ENCODE measurements around the gene CAPZB.

Gene CAPZB

GRCh38 chr1:19330449-19331135 lies 154.7 kb downstream of the CAPZB start:
- no peak overlapping the region for H3K4me3 ChIP-seq (ENCODE audit: low read length, poor library complexity, severe bottlenecking)
- no peaks in the 10 kb centered on the region for H3F3A ChIP-seq (ENCODE audit: low read depth)
- no peak overlapping the region for H2AFZ ChIP-seq (ENCODE audit: low read length)
- TF ChIP-seq EZH2phosphoT487 (IDR thresholded peaks at IDR 0.05; ENCODE audit: borderline replicate concordance) (no peak), CTCF (conservative IDR thresholded peaks at IDR 0.05; ENCODE audit: low read length) (no peak)
- H3K9ac ChIP-seq (ENCODE audit: low read depth, low read length, poor library complexity, severe bottlenecking): no peak overlapping the region
- H3K36me3 ChIP-seq (ENCODE audit: insufficient read depth, low read length): no peaks in the 10 kb centered on the region
- H3K9me2 ChIP-seq (replicated peaks; ENCODE audit: low read depth, low read length): no peaks in the 10 kb centered on the region
- no peaks in the 10 kb centered on the region for H3K27me3 ChIP-seq (ENCODE audit: insufficient read depth, low read length, poor library complexity, severe bottlenecking)
- no peaks in the 10 kb centered on the region for H3K79me2 ChIP-seq (ENCODE audit: insufficient read depth, low read length)
- no peaks in the 10 kb centered on the region for H3K9me3 ChIP-seq (ENCODE audit: insufficient read depth, low read depth, low read length)
- no peak overlapping the region for H3K4me2 ChIP-seq (ENCODE audit: low read depth, low read length, poor library complexity, severe bottlenecking)
- H4K20me1 ChIP-seq (ENCODE audit: insufficient read depth, low read length, poor library complexity, severe bottlenecking): no peaks in the 10 kb centered on the region
- H3K4me1 ChIP-seq (ENCODE audit: insufficient read depth, low read length, poor library complexity, severe bottlenecking): no peaks in the 10 kb centered on the region

- no peaks in the 10 kb centered on the region for H3F3A ChIP-seq (ENCODE audit: low read depth)
- no peak overlapping the region for H3K4me2 ChIP-seq (ENCODE audit: low read depth, low read length, poor library complexity, severe bottlenecking)
- H2AFZ ChIP-seq (ENCODE audit: low read length): no peak overlapping the region
- H4K20me1 ChIP-seq (ENCODE audit: insufficient read depth, low read length, poor library complexity, severe bottlenecking): no peaks in the 10 kb centered on the region
- no peak overlapping the region for H3K4me3 ChIP-seq (ENCODE audit: low read length, poor library complexity, severe bottlenecking)
- no peaks in the 10 kb centered on the region for H3K9me3 ChIP-seq (ENCODE audit: insufficient read depth, low read depth, low read length)
- H3K79me2 ChIP-seq (ENCODE audit: insufficient read depth, low read length): no peaks in the 10 kb centered on the region
- H3K9me2 ChIP-seq (replicated peaks; ENCODE audit: low read depth, low read length): no peaks in the 10 kb centered on the region
- no peak for TF ChIP-seq EZH2phosphoT487 (IDR thresholded peaks at IDR 0.05; ENCODE audit: borderline replicate concordance)
- no peak for TF ChIP-seq CTCF (conservative IDR thresholded peaks at IDR 0.05; ENCODE audit: low read length)
- no peak overlapping the region for H3K9ac ChIP-seq (ENCODE audit: low read depth, low read length, poor library complexity, severe bottlenecking)
- no peaks in the 10 kb centered on the region for H3K4me1 ChIP-seq (ENCODE audit: insufficient read depth, low read length, poor library complexity, severe bottlenecking)
- H3K27me3 ChIP-seq (ENCODE audit: insufficient read depth, low read length, poor library complexity, severe bottlenecking): no peaks in the 10 kb centered on the region
- H3K36me3 ChIP-seq (ENCODE audit: insufficient read depth, low read length): no peaks in the 10 kb centered on the region; the same call in 1 of the 2 replicates
These were observed 155.7 kb downstream of the CAPZB start for GRCh38 chr1:19329611-19330010.

DNA sequence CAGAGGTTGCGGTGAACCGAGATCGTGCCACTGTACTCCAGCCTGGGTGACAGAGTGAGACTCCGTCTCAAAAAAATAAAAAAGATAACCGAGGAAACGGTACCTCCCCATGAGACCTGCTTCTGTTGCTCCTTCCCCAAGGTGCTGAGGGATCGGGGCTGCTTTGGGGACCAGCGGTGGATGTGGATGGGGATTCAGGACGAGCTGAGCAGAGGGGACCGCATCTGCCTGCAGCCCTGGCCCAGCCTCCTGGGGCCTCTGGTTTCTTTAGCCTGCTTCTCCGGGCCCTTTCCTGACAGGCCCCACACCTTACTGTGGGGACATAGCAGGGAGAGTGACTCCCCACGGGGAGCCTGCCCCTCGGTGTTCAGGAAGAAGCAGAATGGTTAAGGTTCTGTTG lies 156.2 kb downstream of the CAPZB start:
- TF ChIP-seq EZH2phosphoT487 (IDR thresholded peaks at IDR 0.05; ENCODE audit: borderline replicate concordance) (no peak), CTCF (conservative IDR thresholded peaks at IDR 0.05; ENCODE audit: low read length) (no peak)
- no peaks in the 10 kb centered on the region for H3K9me2 ChIP-seq (replicated peaks; ENCODE audit: low read depth, low read length)
- no peak overlapping the region for H3K4me3 ChIP-seq (ENCODE audit: low read length, poor library complexity, severe bottlenecking)
- no peak overlapping the region for H3K4me2 ChIP-seq (ENCODE audit: low read depth, low read length, poor library complexity, severe bottlenecking)
- H3K79me2 ChIP-seq (ENCODE audit: insufficient read depth, low read length): no peaks in the 10 kb centered on the region
- no peaks in the 10 kb centered on the region for H3K4me1 ChIP-seq (ENCODE audit: insufficient read depth, low read length, poor library complexity, severe bottlenecking)
- H3K9ac ChIP-seq (ENCODE audit: low read depth, low read length, poor library complexity, severe bottlenecking): no peak overlapping the region
- no peak overlapping the region for H2AFZ ChIP-seq (ENCODE audit: low read length)
- no peaks in the 10 kb centered on the region for H3K27me3 ChIP-seq (ENCODE audit: insufficient read depth, low read length, poor library complexity, severe bottlenecking)
- no peaks in the 10 kb centered on the region for H3F3A ChIP-seq (ENCODE audit: low read depth)
- H3K36me3 ChIP-seq (ENCODE audit: insufficient read depth, low read length): no peaks in the 10 kb centered on the region; the same call in 1 of the 2 replicates
- no peaks in the 10 kb centered on the region for H3K9me3 ChIP-seq (ENCODE audit: insufficient read depth, low read depth, low read length)
- H4K20me1 ChIP-seq (ENCODE audit: insufficient read depth, low read length, poor library complexity, severe bottlenecking): no peaks in the 10 kb centered on the region

All from Loucy (cell line).